Trophoblast cell (in vitro differentiated cells and primary cell): ENCODE data around the gene NADK2.
A peak's percentile ranks its signal among the peaks of the same experiment; 100 is the strongest.

Experiments used
- DNase-seq, 2 donors: peaks; one replicate each; pipeline ENCODE4 v3.0.0-alpha.2; 2016
- H2AFZ ChIP-seq: 2 replicates; pipeline ENCODE4 v1.6.1; 2013; ENCODE audit warnings: low read length, moderate library complexity, mild to moderate bottlenecking; ENCODE audit not compliant: insufficient read depth, poor library complexity
- H2AK5ac ChIP-seq: 2 replicates; pipeline ENCODE4 v1.6.1; 2013; ENCODE audit warnings: mild to moderate bottlenecking, low read length
- H2BK120ac ChIP-seq: 2 replicates; pipeline ENCODE4 v1.6.1; 2013; ENCODE audit warnings: low read length, mild to moderate bottlenecking, moderate library complexity; ENCODE audit not compliant: insufficient read depth, poor library complexity
- H2BK12ac ChIP-seq: 2 replicates; pipeline ENCODE4 v1.6.1; 2013; ENCODE audit warnings: mild to moderate bottlenecking, low read length, moderate library complexity
- H2BK5ac ChIP-seq: 2 replicates; pipeline ENCODE4 v1.6.1; 2013; ENCODE audit warnings: low read length, low read depth, moderate library complexity, mild to moderate bottlenecking; ENCODE audit not compliant: poor library complexity
- H3K14ac ChIP-seq: 2 replicates; pipeline ENCODE4 v1.6.1; 2013; ENCODE audit warnings: mild to moderate bottlenecking, low read length
- H3K18ac ChIP-seq: 2 replicates; pipeline ENCODE4 v1.6.1; 2013; ENCODE audit warnings: mild to moderate bottlenecking, low read length
- H3K23ac ChIP-seq: 2 replicates; pipeline ENCODE4 v1.6.1; 2013; ENCODE audit warnings: low read length
- H3K27ac ChIP-seq: 2 replicates; pipeline ENCODE4 v1.5.1; 2013; ENCODE audit warnings: low read depth, mild to moderate bottlenecking, inconsistent platforms, low read length, moderate library complexity
- H3K27me3 ChIP-seq: 2 replicates; pipeline ENCODE4 v1.6.1; 2013; ENCODE audit warnings: inconsistent platforms, mild to moderate bottlenecking, low read length, moderate library complexity; ENCODE audit not compliant: insufficient read depth
- H3K36me3 ChIP-seq, 2 experiments: 1 replicate in 1 of 2; 2 replicates in 1 of 2; pipeline ENCODE4 v1.6.1; 2013; ENCODE audit warnings: low read length in 2 of 2, mild to moderate bottlenecking in 2 of 2, moderate library complexity in 1 of 2; ENCODE audit not compliant: insufficient read depth in 2 of 2, control insufficient read depth in 1 of 2
- H3K4ac ChIP-seq: 2 replicates; pipeline ENCODE4 v1.6.1; 2013; ENCODE audit warnings: low read depth, mild to moderate bottlenecking, low read length, moderate library complexity
- H3K4me1 ChIP-seq, 2 experiments: 1 replicate in 1 of 2; 2 replicates in 1 of 2; pipeline ENCODE4 v1.6.1; 2013; ENCODE audit warnings: low read length in 2 of 2, mild to moderate bottlenecking in 2 of 2, moderate library complexity in 1 of 2; ENCODE audit not compliant: insufficient read depth in 2 of 2, control insufficient read depth in 1 of 2
- H3K4me2 ChIP-seq: 2 replicates; pipeline ENCODE4 v1.6.1; 2013; ENCODE audit warnings: inconsistent platforms, mild to moderate bottlenecking, low read length, moderate library complexity
- H3K4me3 ChIP-seq: 2 replicates; pipeline ENCODE4 v1.5.1; 2013; ENCODE audit warnings: mild to moderate bottlenecking, low read depth, low read length, inconsistent platforms
- H3K79me1 ChIP-seq: one replicate; pipeline ENCODE4 v1.6.1; 2013; ENCODE audit warnings: low read length
- H3K79me2 ChIP-seq: 2 replicates; pipeline ENCODE4 v1.6.1; 2013; ENCODE audit warnings: low read length, mild to moderate bottlenecking; ENCODE audit not compliant: control insufficient read depth, insufficient read depth, poor library complexity
- H3K9ac ChIP-seq: 2 replicates; pipeline ENCODE4 v1.6.1; 2013; ENCODE audit warnings: mild to moderate bottlenecking, low read length
- H3K9me3 ChIP-seq: 2 replicates; pipeline ENCODE4 v1.6.1; 2013; ENCODE audit warnings: low read depth, mild to moderate bottlenecking, control low read depth, inconsistent platforms, low read length; ENCODE audit not compliant: insufficient read depth
- H4K12ac ChIP-seq: 2 replicates; pipeline ENCODE4 v1.6.1; 2013; ENCODE audit warnings: low read depth, mild to moderate bottlenecking, low read length, moderate library complexity
- H4K8ac ChIP-seq: 2 replicates; pipeline ENCODE4 v1.6.1; 2013; ENCODE audit warnings: low read depth, mild to moderate bottlenecking, low read length, moderate library complexity
- H4K91ac ChIP-seq: one replicate; pipeline ENCODE4 v1.6.1; 2013; ENCODE audit warnings: low read depth, mild to moderate bottlenecking, low read length, moderate library complexity
- WGBS: extraction: QIAGEN DNeasy Blood & Tissue Kit; methylation state at CpG from one replicate; pipeline ENCODE4 v1.1.7; 2013; ENCODE audit warnings: missing lambda C conversion rate; ENCODE audit not compliant: insufficient read length, insufficient coverage; ENCODE audit errors: extremely low coverage; 5-methylcytosine and 5-hydroxymethylcytosine counted together

The NADK2 gene

GRCh38 chr5:36214436-36214835, 27.3 kb downstream of the NADK2 start:
- H4K8ac ChIP-seq: no peak overlapping the region
- H3K79me1 ChIP-seq: no peaks in the 10 kb centered on the region
- no peak overlapping the region for H2BK120ac ChIP-seq
- H3K36me3 ChIP-seq: peaks cover 0 to 3% of the 10 kb centered on the region in 2 experiments
- H3K79me2 ChIP-seq: no peaks in the 10 kb centered on the region
- no peak overlapping the region for H2BK12ac ChIP-seq
- H2BK5ac ChIP-seq: no peak overlapping the region
- H2AK5ac ChIP-seq: no peak overlapping the region
- H3K14ac ChIP-seq: no peak overlapping the region
- no peak overlapping the region for H4K12ac ChIP-seq
- no peak overlapping the region for H3K27ac ChIP-seq
- no CpG with 5 or more reads among the region's 3 CpGs for WGBS
- no peaks in the 10 kb centered on the region for H3K9me3 ChIP-seq
- no peaks in the 10 kb centered on the region for H3K4me1 ChIP-seq
- H4K91ac ChIP-seq: no peak overlapping the region
- no peak overlapping the region for H3K23ac ChIP-seq
- H3K4me3 ChIP-seq: no peak overlapping the region
- no peak overlapping the region for H3K18ac ChIP-seq
- H3K9ac ChIP-seq: no peak overlapping the region
- no peak for DNase-seq
- no peak overlapping the region for H2AFZ ChIP-seq
- no peak overlapping the region for H3K4ac ChIP-seq
- H3K4me2 ChIP-seq: no peak overlapping the region
- H3K27me3 ChIP-seq: no peaks in the 10 kb centered on the region

DNA sequence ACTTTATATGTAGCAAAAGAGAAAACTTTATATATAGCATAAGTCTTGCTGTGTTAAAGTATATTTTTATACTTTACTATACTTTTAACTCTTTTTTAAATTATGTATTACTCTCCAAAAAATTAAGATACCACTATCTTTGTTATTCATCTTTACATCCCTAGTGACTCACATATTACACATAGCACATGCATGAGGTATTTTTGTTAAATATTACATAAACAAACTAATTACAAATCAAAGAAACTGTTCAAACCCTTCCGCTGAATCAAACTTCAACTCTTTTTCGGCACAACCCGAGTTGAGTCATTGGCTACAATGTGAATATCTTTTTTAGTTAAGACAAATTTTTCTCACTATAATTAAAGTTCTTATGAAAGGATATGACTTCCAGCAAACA, 32.1 kb downstream of the NADK2 start:
- no CpG with 5 or more reads among the region's 3 CpGs for WGBS
- DNase-seq: no peak
- H3K14ac ChIP-seq: no peak overlapping the region

DNA sequence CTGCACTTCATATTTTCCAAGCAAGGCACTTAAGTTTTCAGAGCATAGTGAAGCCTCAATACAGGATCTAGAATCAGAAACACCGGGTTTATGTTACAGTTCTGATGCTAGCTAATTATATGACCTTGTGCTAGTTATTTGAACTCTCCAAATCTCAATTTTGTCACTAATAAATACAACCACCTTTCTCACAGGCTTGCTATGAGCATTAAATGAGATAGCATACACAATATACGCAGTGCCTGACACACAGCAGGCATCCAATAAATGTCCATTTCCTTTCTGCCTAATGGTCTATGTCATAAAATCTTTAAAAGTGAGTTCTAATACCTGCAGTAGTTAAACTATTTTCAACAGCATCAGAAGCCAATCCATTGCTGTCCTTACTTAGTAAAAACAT, 32.9 kb downstream of the NADK2 start:
- H3K14ac ChIP-seq: no peak overlapping the region
- no peak overlapping the region for H2BK120ac ChIP-seq
- H3K79me2 ChIP-seq: no peaks in the 10 kb centered on the region
- H3K4me2 ChIP-seq: no peak overlapping the region
- DNase-seq: no peak
- H2AFZ ChIP-seq: no peak overlapping the region
- no peak overlapping the region for H3K23ac ChIP-seq
- no peaks in the 10 kb centered on the region for H3K79me1 ChIP-seq
- no CpG with 5 or more reads among the region's 2 CpGs for WGBS
- H2BK5ac ChIP-seq: no peak overlapping the region
- H2BK12ac ChIP-seq: no peak overlapping the region
- no peak overlapping the region for H4K91ac ChIP-seq
- no peak overlapping the region for H3K27ac ChIP-seq
- H3K27me3 ChIP-seq: no peaks in the 10 kb centered on the region
- peaks cover 0 to 2% of the 10 kb centered on the region in 2 experiments for H3K36me3 ChIP-seq
- H4K12ac ChIP-seq: no peak overlapping the region
- H4K8ac ChIP-seq: no peak overlapping the region
- no peak overlapping the region for H3K18ac ChIP-seq
- H3K4me1 ChIP-seq: no peaks in the 10 kb centered on the region
- no peak overlapping the region for H2AK5ac ChIP-seq
- no peak overlapping the region for H3K4ac ChIP-seq
- H3K9ac ChIP-seq: no peak overlapping the region
- no peaks in the 10 kb centered on the region for H3K9me3 ChIP-seq
- H3K4me3 ChIP-seq: no peak overlapping the region

More for the DNA sequence above, 32.1 kb downstream of the NADK2 start:
- H3K36me3 ChIP-seq: peaks cover 0 to 2% of the 10 kb centered on the region in 2 experiments
- no peak overlapping the region for H4K91ac ChIP-seq
- no peaks in the 10 kb centered on the region for H3K4me1 ChIP-seq
- H2AK5ac ChIP-seq: no peak overlapping the region
- no peak overlapping the region for H3K27ac ChIP-seq
- no peak overlapping the region for H2BK120ac ChIP-seq
- H3K79me1 ChIP-seq: no peaks in the 10 kb centered on the region
- H3K4me2 ChIP-seq: no peak overlapping the region
- H4K8ac ChIP-seq: no peak overlapping the region
- no peak overlapping the region for H3K4ac ChIP-seq
- no peaks in the 10 kb centered on the region for H3K27me3 ChIP-seq
- H3K23ac ChIP-seq: no peak overlapping the region
- no peak overlapping the region for H3K9ac ChIP-seq
- H3K4me3 ChIP-seq: no peak overlapping the region
- H3K18ac ChIP-seq: no peak overlapping the region
- no peak overlapping the region for H2BK12ac ChIP-seq
- no peak overlapping the region for H2AFZ ChIP-seq
- H4K12ac ChIP-seq: no peak overlapping the region
- no peaks in the 10 kb centered on the region for H3K9me3 ChIP-seq
- no peaks in the 10 kb centered on the region for H3K79me2 ChIP-seq
- H2BK5ac ChIP-seq: no peak overlapping the region

DNA sequence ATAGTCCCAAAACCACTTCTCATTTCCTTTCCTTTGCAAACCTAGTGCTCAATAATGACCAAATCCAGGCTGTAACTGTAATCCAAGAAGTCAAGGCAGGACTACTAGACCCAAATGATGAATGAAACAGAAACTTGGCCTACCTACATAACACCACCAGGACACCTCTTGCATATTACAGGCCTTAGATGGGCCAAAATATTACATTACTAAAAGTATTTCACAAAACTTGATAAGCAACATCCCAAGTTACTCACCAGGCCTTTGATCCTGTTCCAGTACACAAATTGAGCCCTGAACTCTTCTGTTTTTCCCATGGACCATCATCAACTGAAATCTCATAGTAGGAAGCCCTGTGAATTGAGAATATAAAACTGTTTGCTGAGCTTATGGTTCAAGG, 34.8 kb downstream of the NADK2 start:
- Histone ChIP-seq H2AFZ (no peak overlapping the region), H3K14ac (no peak overlapping the region), H4K8ac (no peak overlapping the region), H3K9ac (no peak overlapping the region), H3K79me1 (no peaks in the 10 kb centered on the region), H4K12ac (no peak overlapping the region), H3K18ac (no peak overlapping the region), H3K79me2 (no peaks in the 10 kb centered on the region), H3K4ac (no peak overlapping the region), H2BK120ac (no peak overlapping the region), H3K27me3 (no peaks in the 10 kb centered on the region), H2BK5ac (no peak overlapping the region), H2AK5ac (no peak overlapping the region), H3K23ac (no peak overlapping the region), H3K4me2 (no peak overlapping the region), H3K9me3 (no peaks in the 10 kb centered on the region), H2BK12ac (no peak overlapping the region), H3K4me3 (no peak overlapping the region), H3K27ac (no peak overlapping the region), H4K91ac (no peak overlapping the region), H3K36me3 (peaks cover 0 to 2% of the 10 kb centered on the region in 2 experiments), H3K4me1 (no peaks in the 10 kb centered on the region)
- peak; percentile 17 to 82 for DNase-seq
